SK-N-SH treated with all-trans-retinoic acid at 6 μM for 48 hours (cell line): Measurements from ENCODE around the gene SYNPO2.

Experiments
- ARNTL ChIP-seq: fragments of 450-650 bp; formaldehyde crosslinking; IDR thresholded peaks from 2 replicates; pipeline ENCODE4 v1.5.0; 2020; ENCODE audit warnings: low read depth, mild to moderate bottlenecking, moderate library complexity, borderline replicate concordance
- CREB5 ChIP-seq: fragments of 250-450 bp; sonication (Bioruptor Pico); IDR thresholded peaks from 2 replicates; pipeline ENCODE4 v1.5.1; 2020; ENCODE audit warnings: low read depth, mild to moderate bottlenecking, moderate library complexity
- OSR1 ChIP-seq: fragments of 250-450 bp; sonication (Bioruptor Pico); IDR thresholded peaks from 2 replicates; pipeline ENCODE4 v1.8.0; 2022; ENCODE audit warnings: moderate library complexity, mild to moderate bottlenecking, inconsistent platforms
- PATZ1 ChIP-seq: fragments of 250-450 bp; sonication (Bioruptor Pico); IDR thresholded peaks from 2 replicates; pipeline ENCODE4 v1.8.0; 2020; ENCODE audit warnings: mild to moderate bottlenecking, moderate library complexity, borderline replicate concordance
- PPARA ChIP-seq: fragments of 250-450 bp; sonication (Bioruptor Pico); IDR thresholded peaks from 2 replicates; pipeline ENCODE4 v1.5.0; 2020; ENCODE audit warnings: mild to moderate bottlenecking, borderline replicate concordance
- RARB ChIP-seq: fragments of 250-450 bp; sonication (Bioruptor Pico); IDR thresholded peaks from 2 replicates; pipeline ENCODE4 v1.8.0; 2021; ENCODE audit warnings: mild to moderate bottlenecking, moderate library complexity
- SNAI2 ChIP-seq: fragments of 250-450 bp; sonication (Bioruptor Pico); IDR thresholded peaks from 2 replicates; pipeline ENCODE4 v1.5.0; 2020; ENCODE audit warnings: mild to moderate bottlenecking, moderate library complexity
- ZFP3 ChIP-seq: fragments of 250-450 bp; sonication (Bioruptor Pico); IDR thresholded peaks from 2 replicates; pipeline ENCODE4 v1.5.0; 2020; ENCODE audit warnings: mild to moderate bottlenecking, moderate library complexity
- ZFP30 ChIP-seq: fragments of 450-650 bp; formaldehyde crosslinking; IDR thresholded peaks from 2 replicates; pipeline ENCODE4 v1.5.0; 2022; ENCODE audit warnings: mild to moderate bottlenecking, moderate library complexity
- ZNF565 ChIP-seq: fragments of 450-650 bp; formaldehyde crosslinking; conservative IDR thresholded peaks from 2 replicates; pipeline ENCODE4 v1.5.0; 2020; ENCODE audit warnings: low read depth, mild to moderate bottlenecking, moderate library complexity

GRCh38 chr4:119034276-119035008, 145.8 kb downstream of the SYNPO2 start:
- TF ChIP-seq ARNTL (no peak), PPARA (CRISPR knock-in tag) (no peak), RARB (CRISPR knock-in tag) (no peak), PATZ1 (no peak), ZFP30 (CRISPR knock-in tag) (no peak), ZNF565 (CRISPR knock-in tag) (no peak), ZFP3 (CRISPR knock-in tag) (no peak), SNAI2 (CRISPR knock-in tag) (no peak), OSR1 (CRISPR knock-in tag) (no peak), CREB5 (no peak)
